ENCODE measurements around the gene C1orf53.
"Not testable (repeated sequence)": the region's sequence is repeated elsewhere in the genome, so short reads cannot be mapped to it uniquely, and the experiment has no call there.

Gene C1orf53

DNA sequence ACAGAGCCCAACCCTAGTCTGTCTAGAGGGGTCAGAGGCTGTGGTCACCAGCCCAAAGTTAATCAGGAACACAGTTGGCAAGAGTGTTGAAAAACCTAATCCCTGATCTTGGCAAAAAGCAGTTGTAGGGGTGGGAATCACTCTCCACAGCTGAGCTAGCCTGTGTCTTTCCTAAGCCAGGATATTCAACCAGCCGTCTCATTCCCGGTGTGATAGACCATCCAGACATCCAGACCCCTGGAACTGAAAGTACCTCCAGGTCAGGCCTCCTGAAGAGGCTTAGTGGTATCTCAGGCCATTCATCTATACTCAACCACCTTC is 19.6 kb downstream of the C1orf53 start:
- DNase-seq: no peak

DNA sequence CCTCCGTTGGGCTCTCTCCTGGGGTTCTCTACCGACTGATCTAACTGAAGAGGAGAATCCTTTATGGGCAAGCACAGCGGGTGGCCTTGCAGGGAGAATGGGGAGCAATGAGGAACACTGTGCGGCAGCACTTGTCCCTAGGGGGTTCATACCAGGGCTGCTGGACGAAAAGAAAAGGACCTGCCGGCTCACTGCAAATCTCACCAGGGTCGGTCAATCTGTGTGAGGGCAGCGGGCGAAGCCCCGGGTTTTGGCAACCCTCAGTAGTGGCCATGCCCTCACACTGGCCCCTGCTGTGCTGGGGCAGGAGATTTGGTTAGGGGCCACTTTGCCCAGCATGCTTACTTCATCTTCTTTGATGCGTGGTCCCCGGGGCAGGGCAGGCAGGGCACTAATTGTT is 20.6 kb downstream of the C1orf53 start:
- no peak for DNase-seq

GRCh38 chr1:197924516-197925123 is 22.2 kb downstream of the C1orf53 start:
- DNase-seq: peak; percentile 52

- no peak for DNase-seq
These were observed 25.7 kb downstream of the C1orf53 start for GRCh38 chr1:197927908-197928665.

GRCh38 chr1:197928849-197929336 is 26.5 kb downstream of the C1orf53 start:
- peak; percentile 33 for DNase-seq

- no peak for DNase-seq
These were observed 30.6 kb downstream of the C1orf53 start for GRCh38 chr1:197933016-197933415.

DNA sequence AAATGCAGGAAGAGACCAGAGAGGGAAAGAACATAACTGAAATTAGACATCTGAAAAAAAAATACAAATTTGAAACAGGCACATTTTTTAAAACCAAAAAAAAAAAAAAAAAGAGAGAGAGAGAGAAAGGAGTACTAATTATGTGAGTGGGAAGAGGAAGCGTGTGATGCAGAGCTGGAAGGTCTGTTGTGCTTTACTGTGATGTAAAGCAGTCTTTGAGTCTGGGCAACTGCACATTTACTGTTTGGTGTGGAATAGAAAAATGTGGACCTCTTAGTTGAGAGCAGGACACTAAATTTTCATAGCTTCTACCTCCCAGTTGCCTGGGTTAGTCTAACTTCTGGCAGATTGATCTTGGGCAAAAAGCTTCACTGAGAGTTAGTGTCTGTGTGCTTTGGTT is 31.2 kb downstream of the C1orf53 start:
- no peak for DNase-seq

GRCh38 chr1:197937381-197937780 is 35.0 kb downstream of the C1orf53 start:
- no peak for DNase-seq

DNA sequence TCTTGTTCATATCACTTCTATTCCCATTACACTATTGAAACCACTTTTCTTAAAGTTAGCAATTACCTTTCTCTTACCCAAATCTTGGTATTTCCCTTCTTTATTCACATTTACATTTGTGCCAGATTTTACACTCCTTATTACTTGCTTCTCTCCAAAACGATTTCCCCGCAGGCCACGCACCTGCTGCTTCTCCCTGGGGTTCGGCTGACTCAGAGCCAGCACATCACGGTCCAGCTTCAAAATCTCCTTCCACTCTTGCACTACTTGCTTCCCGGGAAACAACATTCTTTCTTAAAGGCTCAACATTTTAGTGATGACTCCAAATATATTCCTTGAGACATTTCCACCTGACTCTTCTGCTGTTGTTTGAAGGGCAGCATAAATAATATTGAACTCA is 35.5 kb downstream of the C1orf53 start:
- DNase-seq: no peak

GRCh38 chr1:197939159-197939980 is 36.9 kb downstream of the C1orf53 start:
- not testable (repeated sequence) for DNase-seq

GRCh38 chr1:197942042-197942441 is 39.6 kb downstream of the C1orf53 start:
- peak; percentile 27 for DNase-seq

- no peak for DNase-seq
These were observed 42.1 kb downstream of the C1orf53 start for GRCh38 chr1:197944485-197944884.

GRCh38 chr1:197948926-197949899 is 46.8 kb downstream of the C1orf53 start:
- DNase-seq: no peak

DNA sequence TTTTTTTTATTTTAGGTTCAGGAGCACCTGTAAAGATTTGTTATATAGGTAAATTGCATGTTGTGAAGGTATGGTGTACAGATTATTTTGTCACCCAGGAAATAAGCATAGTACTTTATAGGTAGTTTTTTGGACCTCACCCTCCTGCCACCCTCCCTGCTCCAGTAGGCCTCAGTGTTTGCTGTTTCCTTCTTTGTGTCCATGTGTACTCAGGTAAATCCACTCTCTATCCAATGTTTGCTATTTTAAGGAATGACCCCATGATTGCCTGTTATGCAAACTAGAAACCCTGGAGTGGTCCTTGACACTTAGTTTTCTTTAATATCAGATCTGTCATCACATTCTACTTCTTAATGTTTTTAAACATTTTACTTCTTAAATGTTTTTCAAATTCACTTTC is 48.7 kb downstream of the C1orf53 start:
- DNase-seq: no peak

DNA sequence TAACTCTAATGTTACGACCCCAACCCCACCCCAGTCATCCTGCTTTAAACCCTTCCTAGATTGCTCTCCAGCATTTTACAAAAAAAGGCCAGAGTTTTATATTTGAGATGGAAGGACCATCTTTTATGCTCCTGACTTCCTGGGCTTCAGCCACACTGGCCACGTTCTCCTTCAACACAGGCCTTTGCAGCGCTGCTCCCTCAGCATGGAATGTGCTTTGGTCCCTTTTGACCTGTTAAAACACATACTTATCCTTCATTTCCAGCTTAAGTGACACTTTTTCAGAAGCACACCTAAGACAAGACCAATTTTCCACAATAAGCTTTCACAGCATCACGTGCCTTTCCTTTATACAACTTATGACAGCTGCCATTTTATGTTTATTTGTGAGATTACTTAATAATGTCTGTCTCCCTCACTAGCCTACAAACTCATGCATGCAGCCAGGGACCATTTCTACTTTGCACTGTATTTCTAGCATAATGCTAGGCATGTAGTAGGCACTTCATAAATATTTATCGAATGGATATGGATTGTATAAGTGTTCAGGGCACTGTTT is 49.3 kb downstream of the C1orf53 start:
- no peak for DNase-seq

DNA sequence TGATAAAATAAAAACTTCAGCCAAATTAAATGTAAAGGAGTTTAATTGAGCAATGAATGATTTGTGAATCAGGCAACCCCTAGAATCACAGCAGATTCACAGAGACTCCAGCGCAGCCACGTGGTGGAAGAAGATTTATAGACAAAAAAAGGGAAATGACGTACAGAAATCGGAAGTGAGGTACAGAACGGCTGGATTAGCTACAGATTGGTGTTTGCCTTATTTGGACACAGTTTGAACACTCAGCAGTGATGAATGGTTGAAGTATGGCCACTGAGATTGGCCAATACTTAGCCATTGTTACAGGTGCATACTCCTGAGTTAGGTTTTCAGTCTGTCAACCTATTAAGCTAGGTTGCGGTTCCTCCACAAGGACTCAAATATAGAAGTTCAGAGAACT is 51.0 kb downstream of the C1orf53 start:
- not testable (repeated sequence) for DNase-seq

DNA sequence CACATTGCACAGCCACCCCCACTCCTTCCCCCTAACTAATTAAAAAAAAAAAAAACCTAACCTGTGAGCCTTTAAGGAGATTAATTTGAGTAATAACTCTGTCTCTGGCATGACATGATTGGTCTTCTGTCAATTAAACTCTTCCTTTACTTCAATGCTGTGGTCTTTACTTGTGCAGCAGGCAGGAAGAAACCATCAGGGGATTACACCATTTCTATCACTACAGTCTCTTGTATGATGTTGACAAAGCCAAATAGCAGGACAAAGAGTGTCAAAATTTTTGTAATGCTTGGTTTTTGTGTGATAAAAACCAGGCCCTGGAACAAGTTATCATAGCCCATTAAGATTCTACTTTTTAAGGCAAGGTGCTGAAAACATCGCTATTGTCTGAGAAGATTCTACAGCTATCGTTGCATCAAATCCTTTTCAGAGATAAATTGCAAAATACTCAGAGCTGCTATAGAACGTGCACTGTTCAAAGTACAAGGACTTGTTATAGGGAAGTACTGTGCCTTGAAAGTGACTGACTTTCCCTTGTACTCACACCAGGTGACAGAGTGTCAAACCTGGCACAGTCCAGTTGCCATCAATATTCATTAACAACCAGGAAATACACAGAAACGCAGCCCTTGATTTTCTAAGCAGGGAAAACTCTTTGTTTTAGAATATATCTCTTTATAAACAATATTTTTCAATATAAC is 52.4 kb downstream of the C1orf53 start:
- no peak for DNase-seq

GRCh38 chr1:197955486-197956394 is 53.3 kb downstream of the C1orf53 start:
- DNase-seq: no peak
